ENCODE results near the gene MCRIP1. TPM values are rescaled to one million over a fixed set of nuclear protein-coding genes. Genes with fewer than 3 reads are reported as not detected.

The MCRIP1 gene
- total RNA-seq, 2 donors from 2014 or later: 83.6 to 150 TPM

DNA sequence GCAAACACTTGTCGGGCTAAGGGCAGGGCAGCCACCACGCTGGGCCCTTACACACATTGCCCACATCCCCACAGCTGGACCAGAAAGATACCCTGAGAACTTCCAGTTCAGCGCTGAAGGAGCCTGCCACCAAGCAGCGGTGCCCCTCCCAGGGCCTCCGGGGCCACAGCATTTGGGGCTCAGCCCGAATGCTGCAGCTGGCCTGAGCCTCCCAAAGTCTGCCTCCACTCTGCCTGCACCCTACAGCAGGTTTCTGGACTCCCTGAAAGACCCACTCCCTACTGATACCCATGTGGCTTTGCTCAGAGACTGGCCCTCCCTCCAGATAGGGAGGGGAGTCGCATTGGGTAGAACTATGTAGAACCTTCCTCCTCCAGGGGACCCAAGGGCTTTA lies 1.5 kb downstream of the MCRIP1 start:
- TF ChIP-seq POLR2A (IDR thresholded peaks at IDR 0.05): no peak
- TF ChIP-seq, protein P1, sequence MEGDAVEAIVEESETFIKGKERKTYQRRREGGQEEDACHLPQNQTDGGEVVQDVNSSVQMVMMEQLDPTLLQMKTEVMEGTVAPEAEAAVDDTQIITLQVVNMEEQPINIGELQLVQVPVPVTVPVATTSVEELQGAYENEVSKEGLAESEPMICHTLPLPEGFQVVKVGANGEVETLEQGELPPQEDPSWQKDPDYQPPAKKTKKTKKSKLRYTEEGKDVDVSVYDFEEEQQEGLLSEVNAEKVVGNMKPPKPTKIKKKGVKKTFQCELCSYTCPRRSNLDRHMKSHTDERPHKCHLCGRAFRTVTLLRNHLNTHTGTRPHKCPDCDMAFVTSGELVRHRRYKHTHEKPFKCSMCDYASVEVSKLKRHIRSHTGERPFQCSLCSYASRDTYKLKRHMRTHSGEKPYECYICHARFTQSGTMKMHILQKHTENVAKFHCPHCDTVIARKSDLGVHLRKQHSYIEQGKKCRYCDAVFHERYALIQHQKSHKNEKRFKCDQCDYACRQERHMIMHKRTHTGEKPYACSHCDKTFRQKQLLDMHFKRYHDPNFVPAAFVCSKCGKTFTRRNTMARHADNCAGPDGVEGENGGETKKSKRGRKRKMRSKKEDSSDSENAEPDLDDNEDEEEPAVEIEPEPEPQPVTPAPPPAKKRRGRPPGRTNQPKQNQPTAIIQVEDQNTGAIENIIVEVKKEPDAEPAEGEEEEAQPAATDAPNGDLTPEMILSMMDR (IDR thresholded peaks at IDR 0.05): no peak
- no peak for TF ChIP-seq POLR2AphosphoS5 (IDR thresholded peaks at IDR 0.05)
- H3K36me3 ChIP-seq: no peaks in the 10 kb centered on the region
- no peaks in the 10 kb centered on the region for H3K27me3 ChIP-seq (replicated peaks; ENCODE audit: insufficient read depth)
- H3K4me1 ChIP-seq (replicated peaks): peaks cover 8% of the 10 kb centered on the region
- intact Hi-C loops (cut with DNase I): no loop called here
- DNase-seq (ENCODE audit: low spot score): no peak
- 81% methylated on average over 7 of the region's 7 CpGs for WGBS
- H3K4me3 ChIP-seq: no peak overlapping the region
- H3K27ac ChIP-seq: no peak overlapping the region
- H3K9me3 ChIP-seq: no peaks in the 10 kb centered on the region

DNA sequence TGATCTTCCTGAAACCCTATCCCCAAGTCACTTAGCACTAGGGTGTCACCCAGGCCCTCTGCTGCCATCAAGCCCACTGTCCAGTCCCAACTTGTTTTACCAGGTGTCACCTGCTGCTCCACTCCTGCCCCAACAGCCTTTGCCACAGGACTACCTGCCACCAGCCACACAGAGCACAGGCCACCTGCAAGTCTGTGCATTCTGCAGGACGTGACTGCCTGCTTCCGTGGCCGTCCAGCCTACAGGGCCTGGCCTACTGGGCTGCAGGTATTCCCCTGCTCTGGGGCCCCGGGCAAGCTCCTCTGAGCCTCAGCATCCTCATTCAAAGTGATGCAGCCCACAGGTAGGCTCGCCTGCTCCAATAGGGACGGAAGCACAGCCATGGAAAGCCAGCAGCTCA lies 3.2 kb downstream of the MCRIP1 start:
- intact Hi-C loops (cut with DNase I): no loop called here
- no peaks in the 10 kb centered on the region for H3K9me3 ChIP-seq
- H3K36me3 ChIP-seq: no peaks in the 10 kb centered on the region
- TF ChIP-seq, protein P1 (IDR thresholded peaks at IDR 0.05): no peak
- TF ChIP-seq POLR2AphosphoS5 (IDR thresholded peaks at IDR 0.05): no peak
- TF ChIP-seq POLR2A (IDR thresholded peaks at IDR 0.05): no peak
- no peaks in the 10 kb centered on the region for H3K27me3 ChIP-seq (replicated peaks; ENCODE audit: insufficient read depth)
- H3K27ac ChIP-seq: no peak overlapping the region
- H3K4me3 ChIP-seq: no peak overlapping the region
- 81% methylated on average over 6 of the region's 6 CpGs for WGBS
- peaks cover 8% of the 10 kb centered on the region for H3K4me1 ChIP-seq (replicated peaks)
- no peak for DNase-seq (ENCODE audit: low spot score)

DNA sequence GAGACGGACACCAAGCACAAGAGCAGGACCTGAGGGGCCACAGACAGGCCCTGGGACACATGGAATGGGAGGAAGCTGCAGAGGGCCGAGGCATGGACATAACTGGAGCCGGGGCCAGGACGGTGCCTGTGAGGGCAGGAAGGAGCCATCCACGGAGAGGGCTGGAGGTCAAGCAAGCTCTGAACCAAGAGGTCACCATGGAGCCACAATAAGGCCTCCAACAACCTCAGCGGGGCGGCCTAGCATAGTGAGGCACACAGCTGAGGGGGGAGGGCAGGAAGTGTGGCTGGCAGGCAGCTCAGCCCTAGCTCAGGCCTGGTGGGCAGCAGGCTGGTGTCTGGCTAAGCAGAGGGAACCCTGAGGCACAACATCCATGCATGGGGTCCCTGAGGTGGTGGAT lies 4.4 kb downstream of the MCRIP1 start:
- Histone ChIP-seq H3K36me3 (no peaks in the 10 kb centered on the region), H3K27me3 (replicated peaks; ENCODE audit: insufficient read depth) (no peaks in the 10 kb centered on the region), H3K27ac (no peak overlapping the region), H3K4me3 (no peak overlapping the region), H3K9me3 (no peaks in the 10 kb centered on the region), H3K4me1 (replicated peaks) (peaks cover under 1% of the 10 kb centered on the region)
- intact Hi-C loops (cut with DNase I): no loop called here
- DNase-seq (ENCODE audit: low spot score): no peak
- TF ChIP-seq POLR2AphosphoS5 (IDR thresholded peaks at IDR 0.05) (no peak), POLR2A (IDR thresholded peaks at IDR 0.05) (no peak)
- TF ChIP-seq, protein P1 (IDR thresholded peaks at IDR 0.05): no peak
- WGBS: 84% methylated on average over 7 of the region's 7 CpGs

DNA sequence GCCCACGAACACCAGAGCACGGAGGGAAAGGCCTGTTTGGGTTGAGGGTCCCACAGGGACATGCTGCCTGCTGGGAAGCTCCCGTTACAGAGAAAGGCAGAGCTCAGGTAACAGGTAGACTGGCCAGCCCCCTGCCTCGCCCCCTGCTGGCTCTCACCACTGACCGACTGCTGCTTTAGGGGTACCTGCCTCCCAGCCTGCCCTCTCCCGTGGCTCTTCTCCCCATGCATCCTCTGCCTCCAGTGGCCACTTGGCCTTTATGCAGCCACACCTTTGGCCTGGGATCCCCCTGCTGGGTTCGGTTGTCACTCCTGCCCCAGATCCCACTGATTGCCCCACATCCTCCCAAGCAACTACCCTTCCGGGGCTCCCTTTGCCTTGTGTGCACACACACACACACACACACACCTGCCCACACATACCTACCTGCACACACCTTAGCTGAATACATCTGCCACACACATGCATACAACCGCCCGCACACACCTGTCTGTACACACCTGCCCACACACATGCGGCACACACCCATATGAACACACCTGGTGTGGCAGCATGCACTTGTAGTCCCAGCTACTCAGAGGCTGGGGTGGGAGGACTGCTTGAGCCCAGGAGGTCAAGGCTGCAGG lies 7.1 kb downstream of the MCRIP1 start:
- intact Hi-C loops (cut with DNase I): no loop called here
- Histone ChIP-seq H3K36me3 (no peaks in the 10 kb centered on the region), H3K9me3 (no peaks in the 10 kb centered on the region), H3K4me1 (replicated peaks) (peaks cover 12% of the 10 kb centered on the region), H3K27me3 (replicated peaks; ENCODE audit: insufficient read depth) (no peaks in the 10 kb centered on the region), H3K27ac (no peak overlapping the region), H3K4me3 (no peak overlapping the region)
- TF ChIP-seq POLR2AphosphoS5 (IDR thresholded peaks at IDR 0.05): no peak
- TF ChIP-seq, protein P1 (IDR thresholded peaks at IDR 0.05): no peak
- no peak for TF ChIP-seq POLR2A (IDR thresholded peaks at IDR 0.05)
- WGBS: 80% methylated on average over 11 of the region's 11 CpGs
- no peak for DNase-seq (ENCODE audit: low spot score)

DNA sequence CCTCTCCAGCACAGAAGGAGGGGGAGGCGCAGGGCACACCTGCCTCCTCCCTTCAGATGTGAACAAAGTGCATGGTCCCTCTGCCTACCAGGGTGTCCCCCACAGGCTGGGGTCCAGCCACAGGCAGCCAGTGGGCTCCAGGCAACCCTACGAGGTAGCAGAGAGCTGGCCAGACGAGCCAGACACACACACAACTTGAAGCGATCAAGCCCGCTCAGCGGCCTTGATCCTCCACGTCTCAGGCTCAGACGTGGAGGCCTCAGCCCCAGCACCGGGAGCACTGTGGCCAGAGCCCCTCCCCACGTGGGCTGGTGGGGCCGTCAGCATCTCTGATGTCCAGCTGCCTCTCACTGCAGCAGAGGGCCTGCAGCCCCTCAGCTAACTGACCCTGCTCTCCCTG lies 8.5 kb downstream of the MCRIP1 start:
- H3K4me3 ChIP-seq: no peak overlapping the region
- intact Hi-C loops (cut with DNase I): no loop called here
- WGBS: 80% methylated on average over 11 of the region's 11 CpGs
- no peak for TF ChIP-seq POLR2A (IDR thresholded peaks at IDR 0.05)
- no peak for TF ChIP-seq POLR2AphosphoS5 (IDR thresholded peaks at IDR 0.05)
- TF ChIP-seq, protein P1 (IDR thresholded peaks at IDR 0.05): no peak
- H3K9me3 ChIP-seq: no peaks in the 10 kb centered on the region
- no peak for DNase-seq (ENCODE audit: low spot score)
- no peaks in the 10 kb centered on the region for H3K27me3 ChIP-seq (replicated peaks; ENCODE audit: insufficient read depth)
- no peaks in the 10 kb centered on the region for H3K36me3 ChIP-seq
- H3K4me1 ChIP-seq (replicated peaks): peaks cover 12% of the 10 kb centered on the region
- H3K27ac ChIP-seq: no peak overlapping the region
